ENCODE data around the gene PTPRK. TPM values are rescaled to one million over a fixed set of nuclear protein-coding genes. Genes with fewer than 3 reads are reported as not detected.

Gene PTPRK
- total and polyA plus RNA-seq, 2 of the 13 experiments (the other 11 are each of a cell fraction or from before 2014, with no cell fraction given): 43.6 to 98.3 TPM

- TF ChIP-seq ZBTB25 (CRISPR knock-in tag; IDR thresholded peaks at IDR 0.05) (peak; percentile 15; the same call in 1 of the 2 replicates), ZNF563 (CRISPR knock-in tag; IDR thresholded peaks at IDR 0.05) (no peak; the same call in 1 of the 2 replicates), PRPF4 (IDR thresholded peaks at IDR 0.05; ENCODE audit: low read depth, low read length, poor library complexity, severe bottlenecking) (no peak), ZUFSP (CRISPR knock-in tag; IDR thresholded peaks at IDR 0.05; ENCODE audit: borderline replicate concordance) (no peak), NFE2 (CRISPR knock-in tag; IDR thresholded peaks at IDR 0.05) (no peak), PATZ1 (CRISPR knock-in tag; IDR thresholded peaks at IDR 0.05) (no peak), FIP1L1 (IDR thresholded peaks at IDR 0.05; ENCODE audit: borderline replicate concordance, insufficient read depth, low read depth, low read length) (0 out of 2 replicates have a peak, but pooled peaks have one; percentile 24), GMEB2 (CRISPR knock-in tag; IDR thresholded peaks at IDR 0.05; ENCODE audit: low read depth) (no peak), DR1 (CRISPR knock-in tag; IDR thresholded peaks at IDR 0.05) (peak; percentile 37; the same call in 1 of the 2 replicates), ELF3 (CRISPR knock-in tag; IDR thresholded peaks at IDR 0.05) (no peak), AKNA (CRISPR knock-in tag; IDR thresholded peaks at IDR 0.05; ENCODE audit: borderline replicate concordance) (no peak), EEA1 (CRISPR knock-in tag; IDR thresholded peaks at IDR 0.05; ENCODE audit: borderline replicate concordance) (no peak), SAP130 (CRISPR knock-in tag; IDR thresholded peaks at IDR 0.05; ENCODE audit: low read depth) (no peak; the same call in 1 of the 2 replicates)
Observed at GRCh38 chr6:128519931-128520435, 416 bp downstream of the PTPRK start (continued).

Data from HepG2 (cell line).